Measurements from ENCODE around the gene ST7.

Gene ST7

GRCh38 chr7:117269886-117270285 lies 316.6 kb downstream of the ST7 start:
- Histone ChIP-seq H3K4me3 (ENCODE audit: low read depth, low read length) (no peak overlapping the region), H3K4me1 (peaks cover 4% of the 10 kb centered on the region; the same call in 1 of the 2 replicates), H3K27me3 (peaks cover 5% of the 10 kb centered on the region; the same call in 1 of the 2 replicates), H3K36me3 (no peaks in the 10 kb centered on the region), H3K9me3 (no peaks in the 10 kb centered on the region)
- DNase-seq = no peak
- no peak for TF ChIP-seq CTCF (IDR thresholded peaks at IDR 0.05; ENCODE audit: low read depth, low read length)

- H3K4me3 ChIP-seq (ENCODE audit: low read depth, low read length) = no peak overlapping the region
- no peak for TF ChIP-seq CTCF (IDR thresholded peaks at IDR 0.05; ENCODE audit: low read depth, low read length)
- H3K36me3 ChIP-seq = no peaks in the 10 kb centered on the region
- H3K4me1 ChIP-seq = peaks cover 4% of the 10 kb centered on the region; the same call in 1 of the 2 replicates
- H3K9me3 ChIP-seq = no peaks in the 10 kb centered on the region
- no peak for DNase-seq
- H3K27me3 ChIP-seq = peaks cover 5% of the 10 kb centered on the region
Measured at GRCh38 chr7:117270371-117270770, 317.1 kb downstream of the ST7 start.

GRCh38 chr7:117271566-117271965 lies 318.3 kb downstream of the ST7 start:
- TF ChIP-seq CTCF (IDR thresholded peaks at IDR 0.05; ENCODE audit: low read depth, low read length) = no peak
- Histone ChIP-seq H3K9me3 (no peaks in the 10 kb centered on the region), H3K27me3 (peaks cover 5% of the 10 kb centered on the region), H3K4me1 (peaks cover 4% of the 10 kb centered on the region; the same call in 1 of the 2 replicates), H3K36me3 (no peaks in the 10 kb centered on the region), H3K4me3 (ENCODE audit: low read depth, low read length) (no peak overlapping the region)
- DNase-seq = no peak

GRCh38 chr7:117272017-117272759 lies 318.9 kb downstream of the ST7 start:
- Histone ChIP-seq H3K4me3 (ENCODE audit: low read depth, low read length) (no peak overlapping the region), H3K36me3 (no peaks in the 10 kb centered on the region), H3K9me3 (no peaks in the 10 kb centered on the region), H3K4me1 (peaks cover 4% of the 10 kb centered on the region; the same call in 1 of the 2 replicates), H3K27me3 (peaks cover 5% of the 10 kb centered on the region)
- DNase-seq = no peak
- no peak for TF ChIP-seq CTCF (IDR thresholded peaks at IDR 0.05; ENCODE audit: low read depth, low read length)

GRCh38 chr7:117273325-117273724 lies 320.0 kb downstream of the ST7 start:
- H3K4me3 ChIP-seq (ENCODE audit: low read depth, low read length) = no peak overlapping the region
- TF ChIP-seq CTCF (IDR thresholded peaks at IDR 0.05; ENCODE audit: low read depth, low read length) = no peak
- H3K9me3 ChIP-seq = no peaks in the 10 kb centered on the region
- H3K36me3 ChIP-seq = no peaks in the 10 kb centered on the region
- peaks cover 5% of the 10 kb centered on the region for H3K27me3 ChIP-seq
- H3K4me1 ChIP-seq = no peaks in the 10 kb centered on the region; the same call in 1 of the 2 replicates
- DNase-seq = no peak

GRCh38 chr7:117273814-117274225 lies 320.5 kb downstream of the ST7 start:
- H3K36me3 ChIP-seq = no peaks in the 10 kb centered on the region
- no peak overlapping the region for H3K4me3 ChIP-seq (ENCODE audit: low read depth, low read length)
- no peak for DNase-seq
- H3K27me3 ChIP-seq = peaks cover 5% of the 10 kb centered on the region
- H3K4me1 ChIP-seq = no peaks in the 10 kb centered on the region; the same call in 1 of the 2 replicates
- TF ChIP-seq CTCF (IDR thresholded peaks at IDR 0.05; ENCODE audit: low read depth, low read length) = no peak
- no peaks in the 10 kb centered on the region for H3K9me3 ChIP-seq

Measured in BE2C (cell line).